ENCODE results near the gene CROCC. TPM values are rescaled to one million over a fixed set of nuclear protein-coding genes. Genes with fewer than 3 reads are reported as not detected.
"Not testable (repeated sequence)": the region's sequence is repeated elsewhere in the genome, so short reads cannot be mapped to it uniquely, and the experiment has no call there.

CROCC gene
- total and polyA plus RNA-seq, 2 donors, result 13.7 to 26.4 TPM

DNA sequence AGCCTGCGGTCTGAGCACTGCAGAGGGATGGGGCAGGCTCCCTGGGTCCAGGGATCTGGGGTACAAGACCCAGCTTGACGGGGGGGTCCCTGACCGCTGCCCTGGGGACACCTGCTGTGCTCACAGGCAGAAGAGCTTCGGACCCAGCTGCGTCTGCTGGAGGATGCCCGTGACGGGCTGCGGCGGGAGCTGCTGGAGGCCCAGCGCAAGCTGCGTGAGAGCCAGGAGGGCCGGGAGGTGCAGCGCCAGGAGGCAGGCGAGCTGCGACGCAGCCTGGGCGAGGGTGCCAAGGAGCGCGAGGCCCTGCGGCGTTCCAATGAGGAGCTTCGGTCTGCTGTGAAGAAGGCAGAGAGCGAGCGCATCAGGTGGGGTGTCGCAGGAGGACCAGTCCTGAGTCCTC, 33.5 kb downstream of the CROCC start:
- H3K4me3 ChIP-seq (ENCODE audit: low read depth, low read length), result no peak overlapping the region
- H3K36me3 ChIP-seq (ENCODE audit: insufficient read depth), result no peaks in the 10 kb centered on the region
- H3K27ac ChIP-seq (ENCODE audit: low read depth), result no peak overlapping the region
- no peak for DNase-seq (ENCODE audit: extremely low spot score)
- H3K4me1 ChIP-seq (ENCODE audit: insufficient read depth), result no peaks in the 10 kb centered on the region
- WGBS, result 96% methylated on average over 25 of the region's 25 CpGs

DNA sequence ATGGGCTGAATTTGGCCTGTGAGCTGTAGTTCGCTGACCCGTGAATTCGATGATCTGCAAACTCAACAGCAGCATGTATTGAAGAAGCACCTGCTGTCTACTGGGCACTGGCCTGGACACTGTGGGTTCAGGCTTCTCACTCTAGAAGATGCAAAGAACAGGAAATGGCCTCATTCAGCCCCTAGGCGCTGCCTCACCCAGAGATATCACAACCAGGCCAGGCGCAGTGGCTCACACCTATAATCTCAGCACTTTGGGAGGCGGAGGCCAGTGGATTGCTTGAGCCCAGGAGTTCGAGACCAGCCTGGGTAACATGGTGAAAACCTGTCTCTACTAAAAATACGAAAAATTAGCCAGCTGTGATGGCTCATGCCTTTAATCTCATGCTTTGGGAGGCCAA, 35.0 kb downstream of the CROCC start:
- no peak for DNase-seq (ENCODE audit: extremely low spot score)
- Histone ChIP-seq H3K4me1 (ENCODE audit: insufficient read depth) (no peaks in the 10 kb centered on the region), H3K4me3 (ENCODE audit: low read depth, low read length) (no peak overlapping the region), H3K27ac (ENCODE audit: low read depth) (no peak overlapping the region), H3K36me3 (ENCODE audit: insufficient read depth) (no peaks in the 10 kb centered on the region)
- WGBS, result 94% methylated on average over 8 of the region's 8 CpGs

DNA sequence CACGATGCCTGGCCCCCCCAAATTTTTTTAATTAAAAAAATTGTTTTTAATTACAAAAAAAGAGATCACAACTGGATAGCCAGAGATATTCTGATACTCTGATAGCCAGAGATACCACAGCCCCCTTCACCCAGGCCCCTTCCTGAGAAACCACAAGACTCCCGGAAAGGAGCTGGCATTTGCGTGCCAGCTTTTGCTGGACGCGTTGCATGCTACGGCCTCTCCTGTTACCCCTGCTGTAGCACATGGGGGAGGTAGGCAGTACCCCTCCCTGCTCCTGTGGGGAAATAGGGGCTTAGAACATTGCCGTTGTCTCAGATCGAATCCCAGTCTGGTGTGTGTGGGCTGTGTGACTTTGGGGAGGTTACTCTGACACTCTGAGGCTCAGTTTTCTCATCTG, 36.0 kb downstream of the CROCC start:
- H3K36me3 ChIP-seq (ENCODE audit: insufficient read depth), result no peaks in the 10 kb centered on the region
- no peak for DNase-seq (ENCODE audit: extremely low spot score)
- H3K27ac ChIP-seq (ENCODE audit: low read depth), result no peak overlapping the region
- no peaks in the 10 kb centered on the region for H3K4me1 ChIP-seq (ENCODE audit: insufficient read depth)
- WGBS, result 88% methylated on average over 8 of the region's 8 CpGs
- H3K4me3 ChIP-seq (ENCODE audit: low read depth, low read length), result no peak overlapping the region

DNA sequence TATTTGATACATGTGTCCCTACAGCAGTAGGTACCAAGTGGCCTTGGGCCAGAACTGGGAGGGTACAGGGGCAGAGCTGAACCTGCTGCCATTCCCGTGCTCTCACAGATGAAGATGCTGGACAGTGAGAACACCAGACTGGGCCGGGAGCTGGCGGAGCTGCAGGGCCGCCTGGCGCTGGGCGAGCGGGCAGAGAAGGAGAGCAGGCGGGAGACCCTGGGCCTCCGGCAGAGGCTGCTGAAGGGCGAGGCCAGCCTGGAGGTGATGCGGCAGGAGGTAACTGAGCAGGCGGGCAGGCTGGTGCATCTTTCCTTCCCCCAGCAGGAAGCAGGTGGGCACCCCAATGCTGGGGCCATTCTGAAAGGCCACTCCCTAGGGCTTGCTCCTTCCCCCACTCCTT, 36.7 kb downstream of the CROCC start:
- no peak overlapping the region for H3K27ac ChIP-seq (ENCODE audit: low read depth)
- no peaks in the 10 kb centered on the region for H3K4me1 ChIP-seq (ENCODE audit: insufficient read depth)
- H3K36me3 ChIP-seq (ENCODE audit: insufficient read depth), result no peaks in the 10 kb centered on the region
- DNase-seq (ENCODE audit: extremely low spot score), result no peak
- H3K4me3 ChIP-seq (ENCODE audit: low read depth, low read length), result no peak overlapping the region
- WGBS, result 97% methylated on average over 12 of the region's 12 CpGs

DNA sequence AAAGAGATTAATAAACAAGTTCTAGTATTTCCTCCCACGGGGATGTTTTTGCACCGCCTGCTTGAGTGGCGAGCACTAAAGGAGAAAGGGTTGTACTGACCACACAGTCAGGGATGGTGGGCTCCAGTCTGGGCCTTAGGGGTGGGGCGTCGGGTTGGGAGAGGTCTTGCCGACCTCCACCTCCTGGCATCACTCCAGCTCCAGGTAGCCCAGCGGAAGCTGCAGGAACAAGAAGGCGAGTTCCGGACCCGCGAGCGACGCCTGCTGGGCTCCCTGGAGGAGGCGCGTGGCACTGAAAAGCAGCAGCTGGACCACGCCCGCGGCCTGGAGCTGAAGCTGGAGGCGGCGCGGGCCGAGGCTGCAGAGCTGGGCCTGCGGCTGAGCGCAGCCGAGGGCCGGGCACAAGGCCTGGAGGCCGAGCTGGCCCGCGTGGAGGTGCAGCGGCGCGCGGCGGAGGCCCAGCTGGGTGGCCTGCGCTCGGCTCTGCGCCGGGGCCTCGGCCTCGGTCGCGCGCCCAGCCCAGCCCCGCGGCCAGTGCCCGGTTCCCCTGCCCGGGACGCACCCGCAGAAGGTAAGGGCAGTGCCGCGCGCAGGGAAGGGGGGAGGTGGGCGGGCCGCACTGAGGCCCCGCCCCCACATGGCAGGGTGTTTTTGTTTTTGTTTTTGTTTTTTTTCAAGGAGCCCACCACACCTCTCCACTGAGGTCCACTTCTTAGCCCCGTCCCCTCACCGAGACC, 39.0 kb downstream of the CROCC start:
- H3K4me3 ChIP-seq (ENCODE audit: low read depth, low read length), result peak overlapping the region; percentile 57
- no peak for DNase-seq (ENCODE audit: extremely low spot score)
- 6% methylated on average over 55 of the region's 57 CpGs for WGBS
- H3K27ac ChIP-seq (ENCODE audit: low read depth), result no peak overlapping the region
- H3K36me3 ChIP-seq (ENCODE audit: insufficient read depth), result no peaks in the 10 kb centered on the region
- H3K4me1 ChIP-seq (ENCODE audit: insufficient read depth), result no peaks in the 10 kb centered on the region

DNA sequence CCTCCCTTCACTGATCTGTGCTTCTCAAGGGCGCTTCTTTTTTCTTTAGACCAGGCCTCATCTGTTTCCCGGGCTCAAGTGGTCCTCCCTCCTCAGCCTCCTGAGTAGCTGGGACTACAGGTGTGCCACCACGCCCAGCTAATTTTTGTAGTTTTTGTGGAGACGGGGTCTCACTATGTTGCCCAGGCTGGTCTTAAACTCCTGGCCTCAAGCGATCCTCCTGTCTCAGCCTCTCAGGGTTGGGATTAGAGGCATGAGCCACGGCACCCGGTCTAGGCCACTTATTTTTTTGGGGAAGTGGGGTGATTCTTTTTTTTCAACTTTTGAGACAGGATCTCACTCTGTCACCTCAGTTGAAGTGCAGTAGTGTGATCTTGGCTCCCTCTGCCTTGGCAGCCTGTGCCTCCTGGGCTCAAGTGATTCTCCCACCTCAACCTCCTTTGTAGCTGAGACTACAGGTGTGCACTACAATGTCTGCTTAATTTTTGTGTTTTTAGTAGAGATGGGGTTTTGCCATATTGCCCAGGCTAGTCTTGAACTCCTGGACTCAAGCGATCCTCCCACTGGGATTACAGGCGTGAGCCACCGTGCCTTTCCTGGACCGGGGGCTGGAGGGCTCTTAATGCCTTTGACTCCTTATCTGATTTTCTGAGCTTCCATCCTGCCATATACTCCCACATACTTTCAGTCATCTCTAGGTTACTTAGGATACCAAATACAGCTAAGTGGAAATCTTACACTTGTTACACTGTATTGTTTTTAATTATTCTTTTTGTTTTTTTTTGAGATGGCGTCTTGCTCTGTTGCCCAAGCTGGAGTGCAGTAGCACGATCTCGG, 39.8 kb downstream of the CROCC start:
- Histone ChIP-seq H3K27ac (ENCODE audit: low read depth) (no peak overlapping the region), H3K4me3 (ENCODE audit: low read depth, low read length) (no peak overlapping the region), H3K4me1 (ENCODE audit: insufficient read depth) (no peaks in the 10 kb centered on the region), H3K36me3 (ENCODE audit: insufficient read depth) (no peaks in the 10 kb centered on the region)
- no peak for DNase-seq (ENCODE audit: extremely low spot score)
- WGBS, result 85% methylated on average over 14 of the region's 14 CpGs

DNA sequence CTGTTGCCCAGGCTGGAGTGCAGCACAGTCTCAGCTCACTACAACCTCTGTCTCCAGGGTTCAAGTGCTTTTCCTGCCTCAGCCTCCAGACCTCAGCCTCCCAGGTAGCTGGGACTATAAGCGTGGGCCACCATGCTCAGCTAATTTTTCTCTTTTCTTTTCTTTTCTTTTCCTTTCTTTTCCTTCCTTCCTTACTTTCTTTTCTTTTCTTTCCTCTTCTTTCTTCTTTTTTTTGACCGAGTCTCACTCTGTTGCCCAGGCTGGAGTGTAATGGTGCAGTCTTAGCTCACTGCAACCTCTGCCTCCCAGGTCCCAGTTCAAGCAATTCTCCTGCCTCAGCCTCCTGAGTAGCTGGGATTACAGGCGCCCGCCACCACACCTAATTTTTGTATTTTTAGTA, 42.4 kb downstream of the CROCC start:
- not testable (repeated sequence) for H3K4me3 ChIP-seq (ENCODE audit: low read depth, low read length); H3K4me1 ChIP-seq (ENCODE audit: insufficient read depth); DNase-seq (ENCODE audit: extremely low spot score); H3K27ac ChIP-seq (ENCODE audit: low read depth); H3K36me3 ChIP-seq (ENCODE audit: insufficient read depth)
- WGBS, result 97% methylated on average over 4 of the region's 4 CpGs

DNA sequence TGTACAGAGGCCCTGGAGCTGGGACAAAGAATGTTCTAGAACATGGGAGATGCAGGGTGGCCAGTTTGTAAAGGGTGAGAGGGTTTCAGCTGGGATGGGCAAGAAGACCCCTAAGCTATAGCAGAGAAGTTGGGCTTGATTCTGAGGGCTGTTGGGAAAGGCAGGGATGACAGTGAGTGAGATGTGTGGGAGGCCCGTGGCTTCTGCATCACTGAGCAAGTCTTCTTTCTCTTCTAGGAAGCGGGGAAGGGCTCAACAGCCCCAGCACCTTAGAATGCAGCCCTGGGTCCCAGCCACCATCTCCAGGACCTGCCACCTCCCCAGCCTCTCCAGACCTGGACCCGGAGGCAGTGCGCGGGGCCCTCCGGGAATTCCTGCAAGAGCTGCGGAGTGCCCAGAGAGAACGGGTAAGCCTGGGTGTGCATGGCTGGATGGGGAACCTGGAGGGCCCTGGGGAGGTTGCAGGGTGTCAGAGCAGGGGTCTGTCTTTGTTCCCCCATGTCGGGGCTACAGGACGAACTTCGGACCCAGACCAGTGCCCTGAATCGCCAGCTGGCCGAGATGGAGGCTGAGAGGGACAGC, 43.8 kb downstream of the CROCC start:
- DNase-seq (ENCODE audit: extremely low spot score), result no peak
- Histone ChIP-seq H3K36me3 (ENCODE audit: insufficient read depth) (no peaks in the 10 kb centered on the region), H3K4me3 (ENCODE audit: low read depth, low read length) (no peak overlapping the region), H3K27ac (ENCODE audit: low read depth) (no peak overlapping the region), H3K4me1 (ENCODE audit: insufficient read depth) (no peaks in the 10 kb centered on the region)
- WGBS, result 95% methylated on average over 13 of the region's 13 CpGs

DNA sequence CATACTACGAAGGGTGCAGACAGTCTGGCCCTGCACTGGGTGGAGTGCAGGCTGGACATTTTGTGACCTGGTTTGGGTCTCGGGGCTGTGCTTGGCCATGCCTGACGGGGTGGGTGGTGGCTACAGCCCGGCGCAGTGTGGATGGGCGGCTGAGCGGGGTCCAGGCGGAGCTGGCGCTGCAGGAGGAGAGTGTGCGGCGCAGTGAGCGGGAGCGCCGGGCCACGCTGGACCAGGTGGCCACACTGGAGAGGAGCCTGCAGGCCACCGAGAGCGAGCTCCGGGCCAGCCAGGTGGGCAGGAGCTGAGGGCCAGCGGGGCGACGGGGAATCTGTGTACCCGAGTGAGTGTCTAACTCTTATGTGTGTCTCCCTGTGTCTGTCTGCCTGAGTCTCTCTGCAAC, 44.6 kb downstream of the CROCC start:
- H3K27ac ChIP-seq (ENCODE audit: low read depth), result no peak overlapping the region
- H3K36me3 ChIP-seq (ENCODE audit: insufficient read depth), result no peaks in the 10 kb centered on the region
- no peaks in the 10 kb centered on the region for H3K4me1 ChIP-seq (ENCODE audit: insufficient read depth)
- no peak overlapping the region for H3K4me3 ChIP-seq (ENCODE audit: low read depth, low read length)
- no peak for DNase-seq (ENCODE audit: extremely low spot score)
- 98% methylated on average over 22 of the region's 22 CpGs for WGBS

DNA sequence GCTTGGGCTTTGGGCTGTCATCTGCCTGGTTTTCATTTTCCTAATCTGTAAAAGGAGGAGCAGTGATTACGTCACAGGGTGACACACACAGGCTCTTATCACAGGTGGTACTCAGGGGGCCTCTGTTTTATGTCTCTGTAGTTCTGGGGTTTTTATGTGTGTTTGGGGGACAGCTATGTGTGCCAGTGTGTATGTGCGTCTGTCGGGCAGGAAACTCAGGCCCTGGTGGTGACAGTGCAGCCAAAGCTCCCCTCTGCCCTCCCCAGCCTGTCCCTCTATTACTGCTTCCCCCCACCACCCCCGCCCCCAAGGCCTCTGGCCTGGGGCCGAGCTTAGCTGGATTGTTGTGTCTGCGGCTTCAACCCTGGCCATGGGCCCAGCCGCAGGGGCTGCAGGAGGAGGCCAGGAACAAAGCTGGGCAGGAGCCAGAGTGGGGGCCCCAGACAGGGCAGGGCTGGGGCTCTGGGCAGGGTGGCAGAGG, 45.4 kb downstream of the CROCC start:
- no peaks in the 10 kb centered on the region for H3K4me1 ChIP-seq (ENCODE audit: insufficient read depth)
- no peak overlapping the region for H3K4me3 ChIP-seq (ENCODE audit: low read depth, low read length)
- no peaks in the 10 kb centered on the region for H3K36me3 ChIP-seq (ENCODE audit: insufficient read depth)
- H3K27ac ChIP-seq (ENCODE audit: low read depth), result no peak overlapping the region
- WGBS, result 14% methylated on average over 7 of the region's 7 CpGs
- DNase-seq (ENCODE audit: extremely low spot score), result no peak

DNA sequence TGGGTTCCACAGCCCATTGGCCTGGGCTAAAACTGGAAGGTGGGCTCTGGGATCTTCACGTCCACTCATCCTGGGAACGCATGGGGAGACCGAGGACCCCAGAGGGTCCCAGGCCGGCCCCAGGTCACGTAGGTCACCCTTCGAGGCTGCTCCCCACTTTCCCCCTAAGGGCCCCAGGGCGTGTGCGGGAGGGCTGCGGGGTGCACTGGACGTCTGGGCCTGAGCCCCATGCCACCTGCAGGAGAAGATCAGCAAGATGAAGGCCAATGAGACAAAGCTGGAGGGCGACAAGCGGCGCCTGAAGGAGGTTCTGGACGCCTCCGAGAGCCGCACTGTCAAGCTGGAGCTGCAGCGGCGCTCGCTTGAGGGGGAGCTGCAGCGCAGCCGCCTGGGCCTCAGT, 46.2 kb downstream of the CROCC start:
- no peak overlapping the region for H3K27ac ChIP-seq (ENCODE audit: low read depth)
- no peaks in the 10 kb centered on the region for H3K36me3 ChIP-seq (ENCODE audit: insufficient read depth)
- WGBS, result 96% methylated on average over 21 of the region's 21 CpGs

DNA sequence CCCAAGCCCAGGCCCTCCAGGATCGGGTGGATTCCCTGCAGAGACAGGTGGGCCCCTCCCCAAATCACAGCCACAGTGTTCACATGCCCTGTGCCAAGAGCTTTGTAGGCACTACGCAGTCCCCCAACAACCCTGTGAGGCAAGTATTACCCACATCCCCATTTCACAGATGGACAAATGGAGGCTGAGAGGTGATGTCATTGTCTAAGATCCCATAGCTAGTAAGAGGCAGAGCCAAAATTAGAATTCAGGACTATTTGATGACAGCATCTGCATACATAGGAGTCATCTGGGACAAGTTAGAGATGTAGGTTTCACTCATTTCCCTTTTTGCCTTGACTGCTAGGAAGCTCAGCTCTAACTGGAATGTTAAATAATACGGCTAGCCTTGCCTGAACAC, 46.6 kb downstream of the CROCC start:
- Histone ChIP-seq H3K27ac (ENCODE audit: low read depth) (no peak overlapping the region), H3K4me1 (ENCODE audit: insufficient read depth) (no peaks in the 10 kb centered on the region), H3K4me3 (ENCODE audit: low read depth, low read length) (no peak overlapping the region), H3K36me3 (ENCODE audit: insufficient read depth) (no peaks in the 10 kb centered on the region)
- WGBS, result 96% methylated on average over 3 of the region's 3 CpGs
- no peak for DNase-seq (ENCODE audit: extremely low spot score)

More for the DNA sequence above, 46.2 kb downstream of the CROCC start:
- Histone ChIP-seq H3K4me1 (ENCODE audit: insufficient read depth) (no peaks in the 10 kb centered on the region), H3K4me3 (ENCODE audit: low read depth, low read length) (no peak overlapping the region)
- no peak for DNase-seq (ENCODE audit: extremely low spot score)

DNA sequence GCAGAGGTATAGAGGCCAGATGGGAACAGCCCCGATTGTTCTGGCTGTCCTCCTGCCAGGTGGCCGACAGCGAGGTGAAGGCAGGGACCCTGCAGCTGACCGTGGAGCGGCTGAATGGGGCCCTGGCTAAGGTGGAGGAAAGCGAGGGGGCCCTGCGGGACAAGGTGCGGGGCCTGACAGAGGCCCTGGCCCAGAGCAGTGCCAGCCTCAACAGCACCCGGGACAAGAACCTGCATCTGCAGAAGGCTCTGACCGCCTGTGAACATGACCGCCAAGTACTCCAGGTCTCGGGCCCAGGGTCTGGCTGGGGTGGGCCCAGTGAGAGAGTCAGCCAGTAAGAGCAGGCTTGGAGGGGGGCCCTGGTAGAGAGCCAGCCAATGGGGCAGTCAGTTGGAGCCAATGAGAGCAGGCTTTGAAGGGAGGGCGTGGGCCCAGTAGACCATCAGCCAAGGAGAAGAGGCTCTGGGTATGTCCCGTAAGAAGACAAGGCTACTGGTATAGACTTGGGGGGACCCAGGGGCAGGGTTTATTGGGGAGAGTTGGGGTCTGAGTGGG, 47.4 kb downstream of the CROCC start:
- no peaks in the 10 kb centered on the region for H3K36me3 ChIP-seq (ENCODE audit: insufficient read depth)
- no peak overlapping the region for H3K4me3 ChIP-seq (ENCODE audit: low read depth, low read length)
- no peak for DNase-seq (ENCODE audit: extremely low spot score)
- H3K4me1 ChIP-seq (ENCODE audit: insufficient read depth), result no peaks in the 10 kb centered on the region
- no peak overlapping the region for H3K27ac ChIP-seq (ENCODE audit: low read depth)
- WGBS, result 93% methylated on average over 14 of the region's 14 CpGs

Measured in urinary bladder (tissue), 4 donors.